SKM-1 treated with dmso at 0.1 percent for 144 hours (cell line): ENCODE data around the gene GPR55.

Experiments
- DNase-seq: peaks from one replicate; lab custom pipeline; 2025; ENCODE audit not compliant: unreplicated experiment; lab: John Stamatoyannopoulos, UW

The GPR55 gene

DNA sequence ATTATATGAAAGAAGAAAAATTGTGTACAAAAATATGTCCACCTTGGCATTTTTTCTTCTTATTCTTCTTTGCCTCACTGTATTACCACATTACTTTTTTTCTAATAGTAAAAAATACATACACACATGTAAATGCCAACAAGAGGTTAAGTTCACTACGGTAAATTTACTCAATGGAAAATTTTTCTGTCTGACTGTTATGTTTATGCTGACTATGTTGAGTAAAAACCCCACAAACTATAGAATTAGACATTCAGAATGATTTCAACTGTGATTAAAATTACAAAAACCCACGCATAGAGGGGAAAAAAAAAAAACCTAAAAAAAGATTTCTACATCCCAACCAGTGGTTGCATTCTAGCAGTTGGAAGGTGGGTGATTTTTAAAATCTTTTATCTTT, 5.4 kb downstream of the GPR55 start:
- DNase-seq: no peak

DNA sequence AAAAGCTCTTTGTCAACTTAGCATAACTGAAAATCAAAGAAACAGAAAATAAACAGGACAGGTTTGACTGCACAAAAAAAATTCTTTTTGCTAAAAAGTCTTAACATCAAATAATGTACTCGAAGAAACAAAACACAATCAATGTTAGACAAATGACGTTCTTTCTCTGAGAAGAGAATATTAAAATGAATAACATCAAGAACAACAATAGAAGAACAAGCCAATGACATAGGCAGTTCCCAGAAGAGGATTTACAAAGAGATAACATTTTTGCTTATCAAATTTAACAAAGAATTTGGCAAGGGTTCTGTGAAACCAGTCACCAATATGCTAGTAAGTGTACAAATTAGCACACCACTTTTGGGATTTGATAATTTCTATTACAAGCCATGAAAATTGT, 5.8 kb downstream of the GPR55 start:
- no peak for DNase-seq

DNA sequence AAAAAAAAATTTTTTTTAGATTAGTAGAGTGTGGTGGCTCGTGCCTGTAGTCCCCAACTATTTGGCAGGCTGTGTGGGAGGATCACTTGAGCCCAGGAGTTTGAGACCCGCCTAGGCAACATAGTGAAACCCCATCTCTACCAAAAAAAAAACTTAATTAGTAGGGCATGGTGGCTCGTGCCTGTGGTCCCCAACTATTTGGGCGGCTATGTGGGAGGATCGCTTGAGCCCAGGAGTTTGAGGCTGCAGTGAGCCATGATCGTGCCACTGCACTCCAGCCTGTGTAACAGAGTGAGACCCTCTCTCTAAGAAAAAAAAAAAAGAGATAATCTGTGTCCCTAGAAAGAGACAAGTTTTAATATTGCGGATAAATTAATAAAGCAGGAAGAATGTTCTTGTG, 8.8 kb downstream of the GPR55 start:
- no peak for DNase-seq

DNA sequence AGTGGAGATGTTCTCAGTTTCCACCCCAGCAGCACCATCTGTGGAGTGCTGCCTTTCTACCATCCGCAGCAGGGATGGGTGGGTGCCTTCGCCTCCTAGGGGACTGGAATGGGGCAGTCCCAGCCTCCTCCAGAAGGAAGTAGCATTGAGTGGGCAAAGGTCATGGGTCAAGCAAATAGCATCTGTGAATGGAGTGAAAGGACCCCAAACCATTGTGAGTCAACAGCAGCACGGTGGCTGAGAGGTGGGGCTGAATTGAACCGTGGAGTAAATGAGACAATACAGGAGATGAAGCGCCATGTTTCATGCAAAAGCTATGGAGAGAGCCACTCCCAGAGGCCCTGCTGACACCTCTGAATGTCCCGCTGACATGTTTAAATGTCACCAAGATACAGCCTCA, 9.7 kb downstream of the GPR55 start:
- DNase-seq: no peak

DNA sequence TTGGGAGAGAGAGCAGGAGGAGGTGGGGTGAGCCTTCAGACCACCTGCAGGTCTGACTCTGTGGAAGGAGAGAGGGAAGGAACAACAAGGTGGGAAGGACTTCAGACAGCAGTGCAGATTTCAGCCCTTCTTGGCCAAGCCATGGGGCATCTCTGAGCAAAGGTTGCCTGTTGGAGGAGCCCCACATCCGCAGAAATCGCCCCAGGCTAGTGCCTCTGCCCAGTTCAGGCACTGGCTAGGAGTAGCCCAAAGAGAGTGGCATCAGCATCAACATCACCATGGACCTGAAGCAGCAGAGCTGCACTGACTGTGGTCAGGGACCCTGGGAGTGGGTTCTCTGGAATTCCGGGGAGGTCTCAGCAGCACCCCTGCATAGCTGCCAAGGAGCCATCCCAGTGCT, 10.2 kb downstream of the GPR55 start:
- DNase-seq: no peak

DNA sequence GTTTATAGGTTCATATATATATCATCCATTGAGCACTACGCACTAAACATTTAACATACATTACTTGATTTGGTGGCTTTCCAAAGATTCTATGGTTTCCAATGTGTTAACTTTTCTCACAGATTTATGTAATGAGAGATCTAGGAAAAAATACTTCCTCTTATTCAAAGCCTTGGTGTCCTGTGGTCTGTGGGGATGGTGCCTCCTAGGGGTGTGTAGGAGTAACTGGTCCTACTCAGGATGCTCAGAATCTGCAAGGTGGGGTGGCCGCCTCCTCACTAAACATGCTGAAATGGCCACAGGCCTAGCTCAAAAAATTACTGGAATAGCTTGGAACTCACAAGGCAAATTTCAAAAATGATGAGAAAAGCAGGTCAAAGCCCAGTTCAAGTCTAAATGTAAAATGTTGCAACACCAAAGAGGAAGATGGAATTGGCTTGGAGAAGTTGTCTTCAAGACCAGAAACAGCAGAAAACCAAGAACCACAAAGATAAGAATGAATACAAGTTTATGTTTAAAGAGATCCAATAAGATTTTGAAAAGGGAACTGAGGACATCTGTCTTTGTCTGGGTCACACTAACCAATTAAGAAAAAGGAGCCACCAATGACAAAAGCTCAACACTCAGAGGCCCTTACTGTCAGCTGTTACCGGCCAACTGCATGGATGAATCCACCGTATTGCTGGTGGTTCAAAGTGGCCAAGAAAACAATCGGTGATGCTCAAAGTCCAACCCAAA, 11.5 kb downstream of the GPR55 start:
- DNase-seq: peak; percentile 95

DNA sequence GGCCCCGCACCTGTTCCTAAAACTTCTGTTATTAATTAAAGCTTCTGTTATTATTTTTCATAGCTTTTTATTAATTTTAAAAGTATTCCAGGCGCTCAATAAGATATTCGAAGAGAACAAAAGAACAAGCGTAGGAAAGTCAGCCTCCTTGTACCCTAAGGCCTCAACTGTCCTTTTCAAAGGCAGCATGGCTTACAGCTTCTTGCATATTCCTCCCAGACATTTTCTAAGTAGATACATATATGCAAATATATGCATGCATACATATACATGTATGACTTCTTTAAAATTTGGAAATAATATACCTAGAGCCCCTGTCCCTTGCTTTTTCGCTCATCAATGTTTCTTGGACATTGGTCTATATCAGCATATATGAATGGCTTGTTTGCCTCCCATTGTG, 12.3 kb downstream of the GPR55 start:
- DNase-seq: no peak

DNA sequence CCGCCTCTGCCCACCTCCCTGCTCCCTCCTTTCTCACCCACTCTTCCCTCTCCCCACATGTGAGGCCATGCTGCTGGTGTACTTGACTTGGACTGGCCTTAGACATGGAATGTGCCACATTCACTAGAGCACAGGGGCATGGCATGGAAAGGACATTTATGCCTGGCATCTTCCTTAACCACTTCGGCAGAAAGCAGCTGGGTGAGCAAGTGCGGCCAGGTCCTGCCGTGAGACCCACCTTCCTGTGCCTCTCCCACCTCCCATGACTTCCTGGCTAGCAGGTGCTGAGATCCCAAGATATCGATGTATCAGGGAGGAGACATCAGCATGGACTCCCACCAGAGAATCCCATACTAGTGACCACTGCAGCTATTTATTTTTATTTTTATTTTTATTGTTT, 13.0 kb downstream of the GPR55 start:
- DNase-seq: no peak

DNA sequence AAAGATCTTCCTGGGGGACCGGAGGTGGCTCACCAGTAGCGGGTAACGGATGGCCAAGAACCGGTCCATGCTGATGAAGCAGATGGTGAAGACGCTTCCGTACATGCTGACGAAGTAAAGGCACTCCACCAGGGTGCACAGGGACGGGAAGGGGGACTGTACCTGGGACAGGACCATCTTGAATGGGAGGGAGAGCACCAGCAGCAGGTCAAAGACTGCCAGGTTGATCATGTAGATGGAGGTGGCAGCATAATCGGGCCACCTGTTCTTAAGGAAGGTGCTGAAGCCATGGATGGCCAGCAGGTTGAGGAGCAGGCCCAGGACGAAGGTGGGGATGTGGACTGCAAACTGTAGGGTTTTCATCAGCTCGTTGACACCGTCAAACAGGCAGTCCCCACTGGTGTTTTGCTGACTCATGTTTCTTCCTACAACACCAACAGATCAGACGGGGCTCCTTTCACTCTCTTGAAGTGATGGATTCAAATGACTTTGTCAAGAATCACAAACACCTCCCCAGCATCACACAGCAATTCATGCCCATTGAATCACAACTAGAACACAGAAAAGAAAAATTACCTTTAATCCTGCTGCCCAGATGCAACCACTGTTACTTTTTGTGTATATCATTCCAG, 14.4 kb downstream of the GPR55 start:
- DNase-seq: no peak

DNA sequence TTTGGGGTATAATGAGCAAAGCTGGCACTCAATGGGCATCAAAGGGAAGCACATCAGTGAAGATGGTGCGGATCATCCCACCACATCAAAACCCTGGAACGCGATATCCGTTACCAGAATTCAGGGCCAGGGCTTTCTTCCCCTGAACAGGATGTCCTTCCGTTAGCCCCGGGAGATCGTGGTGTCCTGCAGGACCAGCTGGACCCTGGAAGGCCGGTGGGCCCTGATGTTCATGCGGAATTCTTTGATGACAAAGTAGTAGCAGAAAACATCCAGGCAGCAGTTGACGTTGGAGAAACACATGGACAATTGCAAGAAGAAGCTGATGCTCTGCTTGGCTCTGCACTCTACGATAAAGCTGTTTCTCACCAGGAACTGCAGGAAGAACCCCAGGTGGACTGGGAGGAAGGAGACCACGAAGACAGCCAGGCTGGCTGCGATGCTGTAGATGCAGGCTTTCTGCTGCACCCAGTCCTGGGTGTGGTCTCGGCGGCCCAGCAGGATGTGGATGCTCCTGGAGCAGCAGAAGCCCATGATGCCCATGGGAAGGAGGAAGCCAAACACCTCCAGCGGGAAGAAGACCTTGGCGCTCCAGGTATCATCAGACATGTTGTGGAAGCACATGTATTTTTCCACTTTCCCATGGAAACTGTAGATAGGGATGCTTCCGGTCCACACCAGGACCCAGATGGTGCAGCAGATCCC, 15.0 kb downstream of the GPR55 start:
- DNase-seq: no peak

DNA sequence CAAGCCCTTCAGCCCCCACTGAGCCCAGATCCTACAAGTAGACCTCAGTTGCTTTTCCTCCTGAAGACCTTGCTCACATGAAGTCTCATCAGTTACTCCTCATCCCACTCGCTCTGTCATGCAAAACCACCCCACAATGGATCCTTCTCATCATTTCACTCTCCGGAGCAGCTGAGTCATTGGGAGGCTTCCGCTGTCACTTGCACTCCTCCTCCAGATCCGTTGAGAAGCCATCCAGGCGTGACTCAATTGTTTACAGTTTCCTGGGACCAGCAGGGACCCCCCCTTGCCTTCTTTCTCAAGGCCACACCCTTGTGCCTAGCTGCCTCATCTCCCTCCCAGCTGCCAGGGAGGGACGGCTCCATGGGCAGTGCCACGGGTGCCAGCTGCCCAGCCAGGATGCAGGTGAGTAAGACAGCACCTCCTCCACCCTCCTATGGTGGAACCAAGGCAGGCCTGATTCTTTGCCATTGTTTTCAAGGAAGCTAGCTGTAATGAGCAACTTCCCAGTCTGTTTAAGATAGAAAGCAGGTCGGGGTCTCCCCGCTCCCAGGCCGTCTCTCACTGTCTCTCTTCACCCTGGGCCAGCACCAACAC, 16.3 kb downstream of the GPR55 start:
- DNase-seq: peak; percentile 40

DNA sequence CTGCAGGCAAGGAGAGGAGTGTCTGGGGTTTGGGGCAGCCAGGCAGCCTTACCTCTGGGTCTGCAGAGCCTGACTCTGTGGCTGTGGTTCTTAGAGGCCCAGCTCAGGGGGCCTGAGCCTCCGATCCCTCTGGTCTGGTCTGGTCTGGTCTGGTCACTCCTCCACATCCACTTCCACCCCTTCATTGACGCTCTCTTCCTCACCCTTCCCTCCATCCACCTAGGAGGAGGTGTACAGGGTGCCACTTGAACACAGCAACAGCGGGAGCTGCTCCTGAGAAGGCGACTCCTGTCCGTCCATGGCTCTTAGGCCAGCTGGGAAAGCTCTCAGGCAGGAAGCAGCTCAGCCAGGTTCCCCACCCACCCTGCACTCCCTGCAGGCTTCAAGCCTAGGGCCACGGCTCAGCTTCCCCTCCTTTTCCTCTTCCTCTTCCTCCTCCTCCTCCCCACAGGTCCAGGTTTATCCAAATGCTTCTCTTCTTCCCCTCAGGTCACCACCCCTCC, 16.9 kb downstream of the GPR55 start:
- no peak for DNase-seq

DNA sequence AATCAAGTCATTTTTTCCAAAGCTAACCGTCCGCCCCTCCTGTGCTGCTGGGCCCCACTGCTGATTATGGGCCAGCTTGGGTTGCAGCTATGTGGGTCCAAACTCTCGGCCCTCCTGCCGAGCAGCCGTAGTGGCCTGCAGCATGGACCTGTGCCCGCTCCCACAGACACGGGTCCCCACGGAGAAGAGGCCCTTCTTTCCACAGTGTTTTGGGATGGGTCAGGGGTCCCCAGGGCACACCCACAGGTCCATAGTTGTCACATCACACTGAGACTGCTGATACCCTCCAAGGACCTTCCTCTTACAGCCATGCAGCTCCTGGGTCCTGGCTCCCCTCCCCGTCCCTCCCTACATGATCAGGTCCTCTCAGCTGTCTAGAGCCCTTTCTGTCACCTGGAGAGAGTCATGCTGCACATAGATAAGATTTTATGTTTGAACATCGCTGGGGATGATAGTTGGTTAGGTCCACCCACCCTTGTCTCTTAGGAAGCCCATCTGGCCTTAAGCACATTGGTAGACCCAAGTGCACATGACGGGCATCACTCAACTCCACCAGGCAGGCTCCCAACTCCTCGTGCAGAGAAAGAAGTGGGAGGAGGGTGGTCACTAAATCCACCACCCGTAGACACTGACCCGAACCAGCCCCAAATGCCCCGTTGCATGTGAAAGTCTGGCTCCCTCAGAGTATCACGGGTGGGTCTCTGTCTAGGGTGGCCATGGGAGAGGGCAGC, 17.5 kb downstream of the GPR55 start:
- DNase-seq: no peak

DNA sequence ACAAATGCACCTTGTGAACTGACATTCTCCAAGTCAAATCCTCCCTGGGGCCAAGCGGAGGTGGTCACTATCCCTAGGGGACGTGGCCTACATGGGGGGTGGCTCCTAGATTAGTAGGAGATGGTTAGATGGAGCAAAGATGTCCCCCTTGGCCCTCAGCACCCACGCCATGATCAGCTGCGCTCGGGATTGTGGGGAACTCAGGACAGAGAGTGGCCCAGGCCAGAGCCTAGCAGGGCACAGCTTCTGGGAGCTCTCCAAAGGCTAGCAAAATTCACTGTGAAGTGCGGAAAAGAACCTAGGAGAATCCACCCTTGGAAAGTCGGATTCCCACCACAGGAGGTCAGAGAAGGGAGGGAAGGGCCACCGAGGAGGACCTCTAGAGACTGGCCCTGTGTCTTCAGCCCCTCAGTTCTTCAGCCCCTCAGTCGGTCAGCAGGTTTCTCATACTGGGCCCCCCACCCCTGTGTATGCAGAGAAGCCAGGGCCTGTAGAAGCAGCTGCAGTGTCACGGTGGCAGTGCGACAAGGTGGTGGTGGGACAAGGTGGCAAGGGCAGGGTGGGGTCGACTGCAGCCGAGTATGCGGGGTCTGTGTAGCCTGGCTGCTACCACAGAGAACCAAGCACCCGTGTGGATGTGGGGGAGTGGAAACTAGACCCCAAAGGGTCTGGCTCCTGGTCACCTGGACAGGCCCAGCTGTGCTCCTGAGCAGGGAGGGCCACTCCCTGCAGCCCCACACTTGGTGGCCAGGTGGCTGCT, 18.4 kb downstream of the GPR55 start:
- no peak for DNase-seq

DNA sequence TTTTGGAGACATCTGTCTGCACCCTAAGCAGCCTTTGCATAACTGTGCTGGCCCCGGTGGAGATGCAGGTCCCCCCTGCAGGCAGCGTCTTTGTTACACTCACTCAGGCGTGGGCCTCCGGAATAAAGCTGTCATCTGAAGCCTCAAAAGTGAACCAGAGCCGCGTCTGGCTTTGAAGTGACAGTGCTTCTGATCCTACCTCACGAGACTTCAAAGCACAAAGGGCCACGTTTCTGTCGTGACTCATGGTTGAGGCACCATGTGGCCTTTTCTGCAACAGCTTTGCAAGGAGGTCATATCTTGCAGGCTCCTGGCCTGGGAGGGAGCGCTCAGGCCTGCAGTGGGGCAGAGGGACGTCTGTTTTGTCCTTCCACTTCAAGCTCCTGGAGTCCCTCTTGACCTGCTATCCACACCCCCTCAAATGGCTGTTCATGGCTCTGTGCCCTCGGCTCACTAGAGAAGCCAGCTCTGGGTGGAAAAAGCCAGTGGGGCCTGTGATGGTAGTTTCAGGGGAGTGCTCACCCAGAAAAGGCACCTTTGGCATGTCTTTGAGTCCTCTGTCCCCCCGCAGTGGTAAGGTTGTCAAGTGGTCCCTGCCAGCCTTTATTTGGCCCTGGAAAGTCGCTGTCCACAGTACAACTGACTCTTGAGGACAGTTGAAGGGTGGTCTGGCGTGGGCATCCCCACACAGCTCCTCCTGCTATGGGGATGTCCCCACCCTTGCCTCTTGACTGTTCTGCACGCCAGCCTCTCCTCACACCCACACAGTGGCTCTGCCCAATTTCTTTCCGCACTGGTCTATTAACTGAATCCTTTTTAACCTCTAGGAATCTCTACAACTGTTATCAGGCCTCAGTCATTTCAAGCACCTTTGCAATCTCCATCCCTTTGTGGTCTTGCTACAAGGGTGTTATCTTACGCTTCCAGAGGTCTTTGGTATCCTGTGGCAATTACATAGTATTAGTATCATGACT, 19.3 kb downstream of the GPR55 start:
- no peak for DNase-seq

DNA sequence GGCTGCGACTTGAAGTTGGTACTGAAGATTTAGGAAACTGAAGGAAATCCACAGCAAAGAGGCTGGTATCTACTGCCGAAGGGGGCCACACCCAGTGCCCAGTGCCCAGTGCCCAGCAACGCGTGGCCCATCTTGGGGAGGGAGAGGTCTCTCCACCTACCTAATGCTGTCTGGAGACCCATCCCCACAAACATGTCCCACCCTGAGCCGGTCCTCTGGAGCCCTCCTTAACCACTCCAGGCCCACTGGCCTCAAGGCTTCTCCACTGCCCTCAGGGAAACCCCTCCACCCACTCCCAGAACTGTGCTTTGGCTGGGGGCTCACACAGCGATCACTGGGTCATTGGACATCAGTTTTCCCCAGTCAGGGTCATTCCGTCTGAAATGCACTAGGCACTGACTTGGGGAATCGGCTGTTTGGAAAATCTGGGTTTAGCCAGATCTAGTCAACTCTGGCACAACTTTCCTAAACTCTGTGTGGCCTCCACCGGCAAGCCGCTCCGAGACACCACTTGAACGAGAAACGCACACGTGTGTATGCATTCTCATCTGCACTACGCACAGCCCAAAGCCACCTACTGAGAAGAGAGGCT, 20.1 kb downstream of the GPR55 start:
- DNase-seq: no peak

DNA sequence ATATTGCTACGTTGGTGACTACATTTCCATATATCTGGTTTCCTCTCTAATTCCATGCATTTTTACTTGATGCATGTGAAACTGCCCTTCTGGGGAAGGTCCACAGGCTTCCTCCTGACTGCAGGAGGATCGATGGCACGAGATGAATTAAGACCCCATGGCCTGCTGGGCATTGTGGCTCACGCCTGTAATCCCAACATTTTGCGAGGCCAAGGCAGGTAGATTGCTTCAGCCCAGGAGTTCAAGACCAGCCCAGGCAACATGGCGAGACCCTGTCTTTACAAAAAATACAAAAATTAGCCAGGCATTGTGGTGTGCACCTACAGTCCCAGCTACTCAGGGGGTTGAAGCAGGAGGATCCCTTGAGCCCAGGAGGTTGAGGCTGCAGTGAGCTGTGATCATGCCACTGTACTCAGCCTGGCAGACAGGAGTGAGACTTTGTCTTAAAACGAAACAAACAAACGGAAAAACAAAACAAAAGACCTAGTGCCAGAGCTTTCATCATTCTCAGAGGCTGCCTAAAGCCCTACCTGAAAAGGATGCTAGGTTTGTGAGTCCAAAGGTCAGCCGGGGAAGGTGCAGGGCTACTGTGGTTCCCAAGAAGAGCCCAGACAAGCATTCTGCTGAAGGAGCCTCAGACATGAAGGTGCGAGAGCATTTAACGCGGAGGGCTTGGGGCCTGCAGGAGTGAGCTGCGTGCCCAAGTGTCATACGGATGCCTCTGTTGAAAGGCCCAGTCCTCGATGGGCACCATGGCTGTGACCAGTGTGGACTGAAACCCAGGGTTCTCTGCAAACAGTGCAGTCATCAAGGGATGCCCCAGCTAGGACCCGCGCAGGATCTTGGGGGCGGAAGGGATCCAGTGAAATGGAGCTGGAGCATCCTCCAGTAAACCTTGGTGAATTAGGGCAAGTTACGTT, 21.6 kb downstream of the GPR55 start:
- no peak for DNase-seq
